OCI-LY7 (cell line): ENCODE results near the gene SOX8. TPM values are rescaled to one million over a fixed set of nuclear protein-coding genes. Genes with fewer than 3 reads are reported as not detected.

ENCODE experiments used
- BruUV-seq: library from RNA; stranded (reverse); fragments of 400-500 nt; replicated peaks from 2 replicates; lab custom pipeline; 2021; lab: Mats Ljungman, UMichigan
- CTCF ChIA-PET: fragments of 300-600 bp; sonication (Branson Sonifier 250); formaldehyde crosslinking; loops from one replicate; lab custom pipeline; 2022; ENCODE audit warnings: antibody characterized with exemption; ENCODE audit not compliant: unreplicated experiment; lab: Charles Lee
- POLR2A ChIA-PET: fragments of 300-600 bp; sonication (Branson Sonifier 250); formaldehyde crosslinking; loops from one replicate; lab custom pipeline; 2022; ENCODE audit warnings: antibody characterized with exemption; lab: Charles Lee
- DNase-seq: peaks from one replicate; pipeline ENCODE4 v3.0.0-alpha.2; 2015; ENCODE audit warnings: low spot score
- H2AFZ ChIP-seq: fragments of 200-600 bp; sonication (generic), shearing (Covaris generic); 2 replicates; pipeline ENCODE4 v1.6.1; 2014; ENCODE audit warnings: mild to moderate bottlenecking, antibody characterized with exemption, low read length, moderate library complexity
- H3K27ac ChIP-seq: fragments of 200-600 bp; sonication (generic); 2 replicates; pipeline ENCODE4 v1.5.1; 2014; ENCODE audit warnings: mixed run types, low read depth, mild to moderate bottlenecking, moderate library complexity, low read length, inconsistent platforms; ENCODE audit not compliant: poor library complexity, severe bottlenecking
- H3K36me3 ChIP-seq: fragments of 200-600 bp; sonication (generic); 2 replicates; pipeline ENCODE4 v1.6.1; 2014; ENCODE audit warnings: mild to moderate bottlenecking, antibody characterized with exemption, low read length, moderate library complexity, mixed read lengths; ENCODE audit not compliant: insufficient read depth
- H3K4me1 ChIP-seq: fragments of 200-600 bp; sonication (generic); 2 replicates; pipeline ENCODE4 v1.5.1; 2014; ENCODE audit warnings: mild to moderate bottlenecking, low read length; ENCODE audit not compliant: insufficient read depth, poor library complexity, severe bottlenecking
- H3K4me2 ChIP-seq: fragments of 200-600 bp; sonication (generic); 2 replicates; pipeline ENCODE4 v1.6.1; 2014; ENCODE audit warnings: mild to moderate bottlenecking, low read length
- H3K4me3 ChIP-seq: fragments of 200-600 bp; sonication (generic); 2 replicates; pipeline ENCODE4 v1.5.1; 2014; ENCODE audit warnings: mild to moderate bottlenecking, low read depth, low read length; ENCODE audit not compliant: poor library complexity, severe bottlenecking
- H3K79me2 ChIP-seq: fragments of 200-600 bp; sonication (generic); 2 replicates; pipeline ENCODE4 v1.6.1; 2016; ENCODE audit warnings: low read depth, mild to moderate bottlenecking, low read length, moderate library complexity, mixed read lengths; ENCODE audit not compliant: insufficient read depth
- H3K9me2 ChIP-seq: fragments of 200-600 bp; sonication (generic); 2 replicates; pipeline ENCODE4 v1.6.1; 2016; ENCODE audit warnings: mild to moderate bottlenecking, low read length, mixed read lengths; ENCODE audit not compliant: insufficient read depth
- H3K9me3 ChIP-seq: fragments of 200-600 bp; sonication (generic); 2 replicates; pipeline ENCODE4 v1.6.1; 2014; ENCODE audit warnings: mild to moderate bottlenecking, mixed run types, low read length, mixed read lengths
- H4K20me1 ChIP-seq: fragments of 200-600 bp; sonication (generic); 2 replicates; pipeline ENCODE4 v1.6.1; 2014; ENCODE audit warnings: mild to moderate bottlenecking, antibody characterized with exemption, low read length, moderate library complexity, mixed read lengths; ENCODE audit not compliant: insufficient read depth
- EZH2phosphoT487 ChIP-seq: fragments of 200-600 bp; sonication (generic); IDR thresholded peaks from 2 replicates; pipeline ENCODE4 v1.6.1; 2018; ENCODE audit warnings: low read depth, borderline replicate concordance, mild to moderate bottlenecking, mixed run types, antibody characterized with exemption, low read length, moderate library complexity, mixed read lengths
- intact Hi-C: fragments of 100-400 bp; cut with micrococcal nuclease; formaldehyde crosslinking; loops from one replicate; pipeline ENCODE4 v1.10.0; 2022; ENCODE audit not compliant: unreplicated experiment
- total RNA-seq, 2 experiments: library from RNA; depleted of rRNA in 1 of 2; stranded (reverse); fragments of >200 nt in 1 of 2; shearing (Covaris generic) in 1 of 2; gene quantifications; 2 replicates each; pipeline ENCODE4 v1.2.3, GENCODE V29; 2014 to 2022
- TF ChIP-seq, protein P1 (sequence below): fragments of 200-600 bp; sonication (generic); conservative IDR thresholded peaks from 2 replicates; pipeline ENCODE4 v1.5.1; 2014; ENCODE audit warnings: mild to moderate bottlenecking, antibody characterized with exemption, low read length, moderate library complexity, mixed read lengths

Gene SOX8
- total RNA-seq, 2 experiments from 2014 or later: 0.85 to 2.4 TPM

DNA sequence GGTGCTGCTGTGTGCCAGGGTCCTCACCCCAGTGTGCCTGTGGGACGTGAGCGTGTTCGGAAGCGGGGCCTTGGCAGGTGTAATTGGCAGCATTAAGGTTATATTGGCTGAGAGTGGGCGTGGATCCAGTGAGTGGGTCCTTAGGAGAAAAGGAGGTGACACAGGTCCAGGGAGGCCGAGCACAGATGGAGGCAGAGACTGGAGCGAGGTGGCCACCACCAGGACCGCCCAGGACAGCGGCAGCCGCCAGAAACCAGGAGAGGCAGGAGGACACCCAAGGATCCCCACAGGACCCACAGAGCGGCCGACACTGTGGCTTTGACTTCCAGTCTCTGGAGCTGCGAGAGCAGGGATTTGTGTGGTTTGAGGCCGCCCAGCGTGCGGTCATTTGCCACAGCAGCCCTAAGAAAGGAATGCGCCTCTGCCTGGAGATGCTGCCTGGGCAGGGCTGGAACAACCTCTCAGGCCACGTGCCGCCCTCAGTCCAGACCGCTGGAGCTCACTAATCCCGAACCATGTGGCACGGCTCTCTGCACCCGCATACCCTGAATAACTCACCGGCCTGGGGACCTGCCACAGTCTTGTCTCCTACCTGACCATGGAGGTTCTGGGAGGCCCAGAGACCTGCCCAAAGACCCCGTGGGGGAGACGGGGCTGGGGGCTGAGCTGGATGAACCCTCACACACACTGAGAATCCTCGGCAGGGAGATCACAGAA is 45.4 kb downstream of the SOX8 start:
- BruUV-seq: no TSS peak
- ChIA-PET CTCF (no interaction called here), POLR2A (interaction anchor here (0.7 kb wide), 1 partner anchor 58 kb away, joined by 4 read pairs; no protein-coding TSS in a partner anchor)

DNA sequence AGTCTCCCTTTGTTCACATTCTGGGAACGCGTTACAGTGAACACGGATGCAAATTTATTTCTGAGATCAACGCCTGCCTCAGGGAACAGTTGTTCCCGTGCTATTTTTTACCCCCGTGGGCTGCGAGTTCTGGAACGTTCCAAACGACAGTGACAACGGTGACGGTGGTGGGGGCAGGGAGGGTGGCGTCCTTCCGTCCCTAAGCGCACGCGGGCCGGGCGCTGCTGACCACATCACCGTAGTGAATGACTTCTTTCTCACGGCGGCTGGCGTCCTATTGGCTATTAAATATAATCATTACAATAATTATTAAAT is 45.9 kb downstream of the SOX8 start:
- TF ChIP-seq, protein P1, sequence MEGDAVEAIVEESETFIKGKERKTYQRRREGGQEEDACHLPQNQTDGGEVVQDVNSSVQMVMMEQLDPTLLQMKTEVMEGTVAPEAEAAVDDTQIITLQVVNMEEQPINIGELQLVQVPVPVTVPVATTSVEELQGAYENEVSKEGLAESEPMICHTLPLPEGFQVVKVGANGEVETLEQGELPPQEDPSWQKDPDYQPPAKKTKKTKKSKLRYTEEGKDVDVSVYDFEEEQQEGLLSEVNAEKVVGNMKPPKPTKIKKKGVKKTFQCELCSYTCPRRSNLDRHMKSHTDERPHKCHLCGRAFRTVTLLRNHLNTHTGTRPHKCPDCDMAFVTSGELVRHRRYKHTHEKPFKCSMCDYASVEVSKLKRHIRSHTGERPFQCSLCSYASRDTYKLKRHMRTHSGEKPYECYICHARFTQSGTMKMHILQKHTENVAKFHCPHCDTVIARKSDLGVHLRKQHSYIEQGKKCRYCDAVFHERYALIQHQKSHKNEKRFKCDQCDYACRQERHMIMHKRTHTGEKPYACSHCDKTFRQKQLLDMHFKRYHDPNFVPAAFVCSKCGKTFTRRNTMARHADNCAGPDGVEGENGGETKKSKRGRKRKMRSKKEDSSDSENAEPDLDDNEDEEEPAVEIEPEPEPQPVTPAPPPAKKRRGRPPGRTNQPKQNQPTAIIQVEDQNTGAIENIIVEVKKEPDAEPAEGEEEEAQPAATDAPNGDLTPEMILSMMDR: no peak
- TF ChIP-seq EZH2phosphoT487: no peak
- Histone ChIP-seq H3K9me3 (no peaks in the 10 kb centered on the region), H3K4me2 (no peak overlapping the region), H3K79me2 (no peaks in the 10 kb centered on the region), H2AFZ (no peak overlapping the region), H3K4me3 (no peak overlapping the region), H3K9me2 (no peaks in the 10 kb centered on the region), H3K36me3 (no peaks in the 10 kb centered on the region), H3K4me1 (no peaks in the 10 kb centered on the region), H3K27ac (no peak overlapping the region), H4K20me1 (no peaks in the 10 kb centered on the region)
- intact Hi-C loops: no loop called here
- ChIA-PET CTCF (no interaction called here), POLR2A (no interaction called here)
- no TSS peak for BruUV-seq
- DNase-seq: no peak

More for the DNA sequence above, 45.4 kb downstream of the SOX8 start:
- no peak for TF ChIP-seq EZH2phosphoT487
- TF ChIP-seq, protein P1: no peak
- Histone ChIP-seq H3K27ac (no peak overlapping the region), H4K20me1 (no peaks in the 10 kb centered on the region), H3K4me2 (no peak overlapping the region), H3K9me2 (no peaks in the 10 kb centered on the region), H3K4me1 (no peaks in the 10 kb centered on the region), H3K9me3 (no peaks in the 10 kb centered on the region), H3K4me3 (no peak overlapping the region), H2AFZ (no peak overlapping the region), H3K79me2 (no peaks in the 10 kb centered on the region), H3K36me3 (no peaks in the 10 kb centered on the region)
- intact Hi-C loops: no loop called here
- no peak for DNase-seq

DNA sequence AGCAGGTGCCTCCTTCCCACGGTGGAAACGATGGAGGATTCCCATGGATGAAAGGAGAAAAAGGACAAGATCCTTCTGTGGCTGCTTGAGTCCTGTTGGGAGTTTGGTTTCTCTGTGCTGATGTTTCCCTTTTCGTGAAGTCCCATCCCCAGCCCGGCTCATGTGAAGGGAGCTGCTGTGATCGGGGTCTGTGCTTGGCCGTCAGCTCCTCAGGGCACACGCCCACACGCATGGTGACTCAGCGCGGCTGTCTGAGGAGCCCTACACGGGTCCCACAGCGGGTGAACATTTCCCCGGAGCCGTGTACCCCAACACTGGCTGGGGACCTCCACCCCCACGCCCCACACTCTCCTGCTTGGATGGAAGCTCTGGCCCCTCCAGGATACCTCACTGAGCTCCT is 46.5 kb downstream of the SOX8 start:
- Histone ChIP-seq H3K36me3 (no peaks in the 10 kb centered on the region), H3K27ac (no peak overlapping the region), H3K4me3 (no peak overlapping the region), H2AFZ (no peak overlapping the region), H4K20me1 (no peaks in the 10 kb centered on the region), H3K9me3 (no peaks in the 10 kb centered on the region), H3K4me1 (no peaks in the 10 kb centered on the region), H3K4me2 (no peak overlapping the region), H3K79me2 (no peaks in the 10 kb centered on the region), H3K9me2 (no peaks in the 10 kb centered on the region)
- CTCF ChIA-PET: interaction anchor here (0.5 kb wide), 1 partner anchor 43 kb away, joined by 5 read pairs; no protein-coding TSS in a partner anchor
- no peak for DNase-seq
- intact Hi-C loops: no loop called here
- TF ChIP-seq, protein P1: no peak
- no peak for TF ChIP-seq EZH2phosphoT487
- POLR2A ChIA-PET: no interaction called here
- BruUV-seq: no TSS peak
